ENCODE data around the gene SYNPR. TPM values are rescaled to one million over a fixed set of nuclear protein-coding genes. Genes with fewer than 3 reads are reported as not detected.

SYNPR gene
- polyA plus RNA-seq, 1 experiment, result not detected

DNA sequence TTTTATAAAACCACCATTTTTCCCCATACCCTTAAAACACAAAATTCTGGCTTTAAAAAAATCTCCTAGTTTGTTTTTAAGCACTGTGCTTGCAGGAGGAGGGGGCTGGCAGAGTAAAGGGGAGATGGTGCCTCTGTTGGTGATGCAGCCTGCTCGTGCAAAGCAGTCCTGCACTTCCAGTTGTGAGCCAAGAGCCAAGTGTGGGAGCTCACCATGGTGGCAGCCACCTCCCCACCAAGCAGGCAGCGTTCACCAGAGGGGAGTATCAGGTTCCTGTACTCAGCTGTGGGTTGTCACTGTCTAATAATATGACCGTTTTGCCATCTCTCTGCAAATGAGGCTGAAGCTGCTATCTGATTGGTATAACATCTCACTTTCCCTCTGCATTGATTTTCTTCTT lies 164.8 kb downstream of the SYNPR start:
- TF ChIP-seq, protein P1, sequence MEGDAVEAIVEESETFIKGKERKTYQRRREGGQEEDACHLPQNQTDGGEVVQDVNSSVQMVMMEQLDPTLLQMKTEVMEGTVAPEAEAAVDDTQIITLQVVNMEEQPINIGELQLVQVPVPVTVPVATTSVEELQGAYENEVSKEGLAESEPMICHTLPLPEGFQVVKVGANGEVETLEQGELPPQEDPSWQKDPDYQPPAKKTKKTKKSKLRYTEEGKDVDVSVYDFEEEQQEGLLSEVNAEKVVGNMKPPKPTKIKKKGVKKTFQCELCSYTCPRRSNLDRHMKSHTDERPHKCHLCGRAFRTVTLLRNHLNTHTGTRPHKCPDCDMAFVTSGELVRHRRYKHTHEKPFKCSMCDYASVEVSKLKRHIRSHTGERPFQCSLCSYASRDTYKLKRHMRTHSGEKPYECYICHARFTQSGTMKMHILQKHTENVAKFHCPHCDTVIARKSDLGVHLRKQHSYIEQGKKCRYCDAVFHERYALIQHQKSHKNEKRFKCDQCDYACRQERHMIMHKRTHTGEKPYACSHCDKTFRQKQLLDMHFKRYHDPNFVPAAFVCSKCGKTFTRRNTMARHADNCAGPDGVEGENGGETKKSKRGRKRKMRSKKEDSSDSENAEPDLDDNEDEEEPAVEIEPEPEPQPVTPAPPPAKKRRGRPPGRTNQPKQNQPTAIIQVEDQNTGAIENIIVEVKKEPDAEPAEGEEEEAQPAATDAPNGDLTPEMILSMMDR (IDR thresholded peaks at IDR 0.05; ENCODE audit: insufficient read depth, low read depth, low read length), result no peak
- H3K27me3 ChIP-seq (ENCODE audit: control insufficient read depth, insufficient read depth, low read length), result no peaks in the 10 kb centered on the region; the same call in 1 of the 2 replicates
- no peaks in the 10 kb centered on the region for H3K36me3 ChIP-seq (ENCODE audit: control insufficient read depth, insufficient read depth, low read length)
- H3K4me3 ChIP-seq (ENCODE audit: low read depth, low read length), result no peak overlapping the region
- ChIA-PET POLR2A (no interaction called here), CTCF (interaction anchor here (0.6 to 1.5 kb wide), 2 partner anchors 9 to 87 kb away, joined by 3 read pairs; no protein-coding TSS in a partner anchor)
- DNase-seq (ENCODE audit: low read depth), result no peak

DNA sequence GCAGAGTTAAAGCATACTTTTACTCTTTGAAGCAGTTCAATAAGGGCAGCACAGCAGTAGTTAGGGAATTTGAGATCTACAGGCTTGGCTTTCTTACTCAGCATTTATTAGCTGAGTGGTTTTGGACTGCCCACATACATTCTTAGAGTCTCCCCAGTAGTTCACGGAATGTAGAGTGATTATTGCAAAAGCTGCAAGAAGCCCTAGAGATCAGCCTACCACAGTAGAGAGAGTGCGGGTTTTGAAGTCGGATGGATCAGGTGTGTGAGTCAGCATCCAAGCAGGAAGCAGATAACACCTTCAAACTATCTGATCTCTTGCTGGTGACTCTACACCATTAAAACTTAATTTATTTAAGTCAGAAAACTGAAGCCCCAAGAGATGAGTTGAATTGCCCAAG lies 171.9 kb downstream of the SYNPR start:
- no peak for DNase-seq (ENCODE audit: low read depth)

GRCh38 chr3:63450634-63451363 lies 172.7 kb downstream of the SYNPR start:
- DNase-seq (ENCODE audit: low read depth), result no peak
- ChIA-PET CTCF (no interaction called here), POLR2A (no interaction called here)
- Histone ChIP-seq H3K4me3 (ENCODE audit: low read depth, low read length) (no peak overlapping the region), H3K36me3 (ENCODE audit: control insufficient read depth, insufficient read depth, low read length) (no peaks in the 10 kb centered on the region), H3K27me3 (ENCODE audit: control insufficient read depth, insufficient read depth, low read length) (no peaks in the 10 kb centered on the region)
- TF ChIP-seq, protein P1 (IDR thresholded peaks at IDR 0.05; ENCODE audit: insufficient read depth, low read depth, low read length), result no peak

More for the DNA sequence above, 171.9 kb downstream of the SYNPR start:
- ChIA-PET CTCF (no interaction called here), POLR2A (no interaction called here)
- no peaks in the 10 kb centered on the region for H3K27me3 ChIP-seq (ENCODE audit: control insufficient read depth, insufficient read depth, low read length)
- TF ChIP-seq, protein P1 (IDR thresholded peaks at IDR 0.05; ENCODE audit: insufficient read depth, low read depth, low read length), result no peak
- H3K4me3 ChIP-seq (ENCODE audit: low read depth, low read length), result no peak overlapping the region
- no peaks in the 10 kb centered on the region for H3K36me3 ChIP-seq (ENCODE audit: control insufficient read depth, insufficient read depth, low read length)

DNA sequence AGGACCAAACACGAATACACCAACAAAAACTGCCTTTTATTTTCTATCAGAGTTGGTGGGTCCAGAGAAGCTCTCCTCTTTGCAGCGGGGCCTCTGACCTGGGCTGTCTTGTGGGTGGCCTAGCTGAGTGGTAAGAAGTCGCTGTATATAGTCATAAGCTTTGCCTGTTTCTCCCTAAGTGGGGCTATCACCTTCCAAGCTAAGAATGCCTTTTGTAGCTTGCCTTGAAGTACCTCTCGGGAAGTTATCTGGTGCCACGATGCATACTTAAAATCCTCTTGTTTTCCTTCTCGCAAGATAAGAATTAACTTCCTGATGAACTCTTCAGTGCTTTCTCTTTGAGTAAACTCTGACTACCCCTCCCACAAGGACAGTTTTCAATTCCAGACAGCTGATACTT lies 178.8 kb downstream of the SYNPR start:
- ChIA-PET POLR2A (no interaction called here), CTCF (no interaction called here)
- Histone ChIP-seq H3K27me3 (ENCODE audit: control insufficient read depth, insufficient read depth, low read length) (no peaks in the 10 kb centered on the region), H3K4me3 (ENCODE audit: low read depth, low read length) (no peak overlapping the region), H3K36me3 (ENCODE audit: control insufficient read depth, insufficient read depth, low read length) (no peaks in the 10 kb centered on the region)
- DNase-seq (ENCODE audit: low read depth), result no peak
- TF ChIP-seq, protein P1 (IDR thresholded peaks at IDR 0.05; ENCODE audit: insufficient read depth, low read depth, low read length), result no peak

DNA sequence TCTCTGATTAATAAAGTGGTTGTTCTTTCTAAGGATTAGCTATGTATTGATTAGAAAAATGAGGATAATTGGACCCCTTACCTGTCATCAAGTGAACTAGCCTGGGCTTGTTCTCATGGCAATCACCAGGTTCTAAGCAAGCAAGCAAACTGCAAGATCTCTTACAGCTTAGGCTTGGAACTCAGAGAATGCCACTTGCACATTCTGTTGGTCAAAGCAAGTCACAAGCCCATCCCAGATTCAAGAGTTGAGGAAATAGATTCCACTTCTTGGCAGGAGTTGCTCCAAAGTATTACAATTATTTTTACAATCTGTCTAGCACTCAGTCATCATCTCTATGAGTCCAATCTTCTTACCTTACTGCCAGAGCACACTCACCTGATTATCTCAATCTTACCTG lies 180.3 kb downstream of the SYNPR start:
- POLR2A ChIA-PET, result no interaction called here

More for the DNA sequence above, 180.3 kb downstream of the SYNPR start:
- H3K27me3 ChIP-seq (ENCODE audit: control insufficient read depth, insufficient read depth, low read length), result no peaks in the 10 kb centered on the region
- TF ChIP-seq, protein P1 (IDR thresholded peaks at IDR 0.05; ENCODE audit: insufficient read depth, low read depth, low read length), result no peak
- CTCF ChIA-PET, result interaction anchor here (1.0 kb wide), 1 partner anchor 14 kb away, joined by 3 read pairs; no protein-coding TSS in a partner anchor
- no peak for DNase-seq (ENCODE audit: low read depth)
- H3K36me3 ChIP-seq (ENCODE audit: control insufficient read depth, insufficient read depth, low read length), result no peaks in the 10 kb centered on the region
- no peak overlapping the region for H3K4me3 ChIP-seq (ENCODE audit: low read depth, low read length)
